Right lobe of liver (tissue), 6 donors: ENCODE measurements around the gene DPP6. TPM values are rescaled to one million over a fixed set of nuclear protein-coding genes. Genes with fewer than 3 reads are reported as not detected.

Source experiments
- ATAC-seq, 4 donors: fragments of 200-7000 bp; cut with Tn5 transposase; one replicate each; pipeline ENCODE4 v1.9.1; 2020; ENCODE audit warnings: mild to moderate bottlenecking in 4 of 4, moderate library complexity in 4 of 4
- DNase-seq, 3 donors: peaks; one replicate each; pipeline ENCODE4 v3.0.0-alpha.2; 2020
- H3K27ac ChIP-seq, 3 donors: fragments of 200-600 bp; one replicate each; pipeline ENCODE4 v1.8.0; 2022
- H3K27me3 ChIP-seq, 2 donors: fragments of 200-600 bp; one replicate each; pipeline ENCODE4 v1.8.0; 2022
- H3K36me3 ChIP-seq, 4 donors: fragments of 200-600 bp; sonication (generic) in 1 of 4; one replicate each; pipeline versions ENCODE4 v1.5.1 to v1.8.0; 2017 to 2022; ENCODE audit warnings: control low read depth in 1 of 4
- H3K4me1 ChIP-seq, 4 donors: fragments of 200-600 bp; sonication (generic) in 1 of 4; one replicate each; pipeline versions ENCODE4 v1.5.1 to v1.8.0; 2017 to 2022; ENCODE audit warnings: control low read depth in 1 of 4
- H3K4me3 ChIP-seq, 3 donors: fragments of 200-600 bp; one replicate each; pipeline ENCODE4 v1.8.0; 2022
- H3K9me3 ChIP-seq, 4 donors: fragments of 200-600 bp; sonication (generic) in 1 of 4; one replicate each; pipeline versions ENCODE4 v1.5.1 to v1.8.0; 2017 to 2022; ENCODE audit warnings: control low read depth in 1 of 4
- POLR2A ChIP-seq: fragments of 450-650 bp; IDR thresholded peaks from one replicate; pipeline ENCODE4 v1.6.1; 2017; ENCODE audit warnings: antibody characterized with exemption, mild to moderate bottlenecking
- WGBS: methylation state at CpG from one replicate; pipeline ENCODE4 v1.1.6; 2018; ENCODE audit warnings: low coverage, low lambda C conversion rate; ENCODE audit not compliant: insufficient coverage; ENCODE audit errors: missing lambda C conversion rate; 5-methylcytosine and 5-hydroxymethylcytosine counted together
- intact Hi-C, 2 donors: fragments of 100-400 bp; cut with DNase I; formaldehyde crosslinking; loops; one replicate each; pipeline versions ENCODE4 v1.11.2 to v1.14.1; 2022
- total RNA-seq, 6 experiments: library from RNA; depleted of rRNA in 2 of 6; stranded (reverse); fragments of >200 nt in 2 of 6; fragmentation: NEBNext Ultra II Directional in 3 of 6; extraction: Animal tissue kit (Norgen Biotek cat#: 25700) in 3 of 6; gene quantifications; one replicate each; pipeline versions ENCODE4 v1.1.0 to v1.2.4, GENCODE V29; 2016 to 2023
- TF ChIP-seq, protein P1 (sequence below), 4 donors: fragments of 200-600 bp in 3 of 4; fragments of 450-650 bp in 1 of 4; IDR thresholded peaks; one replicate each; pipeline versions ENCODE4 v1.5.1 to v1.8.0; 2016 to 2022; ENCODE audit warnings: antibody characterized with exemption in 4 of 4, mild to moderate bottlenecking in 2 of 4
- donor health status: DM: no; HTN: yes; CAD: no.
- donor health status: DM: no; HTN: no; CAD: no.
- donor health status: DM: no; HTN: no; CAD: no.
- donor health status: DM: no; HTN: yes; CAD: no.
- donor health status: DM: no; HTN: yes; CAD: no.

Gene DPP6
- total RNA-seq, 6 experiments from 2014 or later = not detected

DNA sequence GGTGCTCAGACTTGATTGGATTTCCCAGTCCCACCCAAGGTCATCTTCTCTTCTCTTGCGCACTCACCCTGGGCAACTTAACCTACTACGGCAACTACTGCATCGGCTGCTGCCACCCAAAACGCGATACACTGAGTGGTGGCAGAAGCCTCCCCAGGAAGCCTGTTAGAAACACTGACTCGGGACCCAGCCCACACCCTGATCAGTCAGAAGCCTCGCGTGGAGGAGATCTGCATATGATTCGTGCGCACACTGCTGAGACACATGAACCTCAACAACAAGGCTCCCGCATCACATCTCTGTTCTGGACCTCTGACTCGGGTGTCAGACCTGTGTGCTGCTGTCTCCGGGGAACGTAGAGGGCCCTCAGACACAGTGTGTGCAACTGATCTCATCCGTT, 531.3 kb downstream of the DPP6 start:
- intact Hi-C loops = no loop called here
- DNase-seq (no peak), ATAC-seq (no peak)
- Histone ChIP-seq H3K4me1 (no peaks in the 10 kb centered on the region), H3K27ac (no peak overlapping the region), H3K9me3 (no peaks in the 10 kb centered on the region), H3K27me3 (no peaks in the 10 kb centered on the region), H3K4me3 (no peak overlapping the region), H3K36me3 (no peaks in the 10 kb centered on the region)
- TF ChIP-seq POLR2A = no peak
- TF ChIP-seq, protein P1, sequence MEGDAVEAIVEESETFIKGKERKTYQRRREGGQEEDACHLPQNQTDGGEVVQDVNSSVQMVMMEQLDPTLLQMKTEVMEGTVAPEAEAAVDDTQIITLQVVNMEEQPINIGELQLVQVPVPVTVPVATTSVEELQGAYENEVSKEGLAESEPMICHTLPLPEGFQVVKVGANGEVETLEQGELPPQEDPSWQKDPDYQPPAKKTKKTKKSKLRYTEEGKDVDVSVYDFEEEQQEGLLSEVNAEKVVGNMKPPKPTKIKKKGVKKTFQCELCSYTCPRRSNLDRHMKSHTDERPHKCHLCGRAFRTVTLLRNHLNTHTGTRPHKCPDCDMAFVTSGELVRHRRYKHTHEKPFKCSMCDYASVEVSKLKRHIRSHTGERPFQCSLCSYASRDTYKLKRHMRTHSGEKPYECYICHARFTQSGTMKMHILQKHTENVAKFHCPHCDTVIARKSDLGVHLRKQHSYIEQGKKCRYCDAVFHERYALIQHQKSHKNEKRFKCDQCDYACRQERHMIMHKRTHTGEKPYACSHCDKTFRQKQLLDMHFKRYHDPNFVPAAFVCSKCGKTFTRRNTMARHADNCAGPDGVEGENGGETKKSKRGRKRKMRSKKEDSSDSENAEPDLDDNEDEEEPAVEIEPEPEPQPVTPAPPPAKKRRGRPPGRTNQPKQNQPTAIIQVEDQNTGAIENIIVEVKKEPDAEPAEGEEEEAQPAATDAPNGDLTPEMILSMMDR (IDR thresholded peaks at IDR 0.05) = no peak
- 80% methylated on average over 10 of the region's 15 CpGs for WGBS

DNA sequence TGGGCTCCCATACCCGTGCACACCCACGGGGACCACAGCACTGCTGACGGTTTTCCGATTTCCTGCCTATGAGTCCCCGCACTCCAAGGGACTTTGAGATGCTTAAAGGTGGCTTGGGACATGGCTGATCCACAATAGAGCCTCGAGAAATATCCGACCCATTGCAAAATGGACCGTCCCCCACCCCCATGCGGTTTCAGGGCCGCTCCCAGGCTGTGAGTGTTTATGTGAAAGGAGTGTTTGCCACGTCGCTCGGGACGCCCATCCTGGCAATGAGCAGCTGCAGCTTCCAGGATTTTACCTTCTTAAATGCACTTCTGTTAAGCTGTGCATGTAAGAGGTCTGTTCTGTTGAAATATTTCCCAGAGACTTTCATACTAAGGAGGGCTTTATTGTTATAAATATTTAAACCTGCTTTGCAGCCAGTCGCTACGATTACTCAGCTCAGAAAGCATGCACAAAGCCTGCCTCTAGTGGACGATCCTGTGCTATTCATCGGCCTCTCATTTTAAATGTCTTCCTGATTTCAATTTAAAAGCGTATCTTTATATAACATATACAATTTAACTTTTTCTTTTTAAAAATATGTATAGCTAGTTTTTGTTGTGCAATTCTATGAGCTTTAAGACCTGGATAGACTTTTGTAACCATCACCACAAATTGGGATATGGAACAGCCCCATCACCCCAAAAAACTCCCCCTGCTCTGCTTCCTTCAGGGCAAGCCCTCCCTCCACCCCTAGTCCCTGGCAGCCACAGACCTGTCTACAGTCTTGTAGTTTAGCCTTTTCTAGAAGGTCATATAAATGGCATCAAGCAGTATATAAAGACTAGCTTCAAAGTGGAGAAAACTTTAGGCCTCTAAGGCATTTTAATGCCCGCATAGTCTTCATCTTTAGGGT, 532.4 kb downstream of the DPP6 start:
- no peaks in the 10 kb centered on the region for H3K9me3 ChIP-seq
- H3K4me1 ChIP-seq = no peaks in the 10 kb centered on the region
- H3K36me3 ChIP-seq = no peaks in the 10 kb centered on the region
- no peak for TF ChIP-seq POLR2A
- TF ChIP-seq, protein P1 (IDR thresholded peaks at IDR 0.05) = peak in 3 of 4 donors; percentile 19 to 24 (median 24)
- H3K27me3 ChIP-seq = no peaks in the 10 kb centered on the region
- no peak for DNase-seq
- no peak overlapping the region for H3K27ac ChIP-seq
- intact Hi-C loops = no loop called here
- H3K4me3 ChIP-seq = no peak overlapping the region
- 44% methylated on average over 18 of the region's 20 CpGs for WGBS
- ATAC-seq = no peak

DNA sequence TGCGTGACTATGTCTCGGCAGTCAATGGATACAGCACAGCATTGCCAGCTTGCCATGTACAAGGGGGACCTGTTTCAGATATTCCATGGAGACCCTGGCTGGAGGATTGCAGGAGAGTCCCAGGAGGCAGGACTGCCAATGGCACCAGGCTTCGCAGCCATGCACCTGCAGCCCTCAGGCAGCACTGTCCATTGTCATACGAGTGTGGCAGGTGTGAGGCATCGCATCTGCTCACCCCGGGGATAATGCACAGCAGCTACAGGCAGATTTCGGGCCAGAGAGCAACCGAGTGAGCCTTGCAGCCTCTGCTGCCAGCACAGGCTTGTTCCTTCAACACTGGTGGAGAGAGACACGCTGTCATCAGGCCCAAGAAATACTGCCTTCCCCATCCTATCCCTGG, 535.6 kb downstream of the DPP6 start:
- DNase-seq (no peak), ATAC-seq (no peak)
- no peak overlapping the region for H3K4me3 ChIP-seq
- WGBS = 10% methylated on average over 2 of the region's 9 CpGs
- no peaks in the 10 kb centered on the region for H3K4me1 ChIP-seq
- no peaks in the 10 kb centered on the region for H3K9me3 ChIP-seq
- TF ChIP-seq POLR2A = no peak
- TF ChIP-seq, protein P1 (IDR thresholded peaks at IDR 0.05) = no peak
- no peaks in the 10 kb centered on the region for H3K27me3 ChIP-seq
- H3K36me3 ChIP-seq = no peaks in the 10 kb centered on the region
- intact Hi-C loops = no loop called here
- H3K27ac ChIP-seq = no peak overlapping the region

DNA sequence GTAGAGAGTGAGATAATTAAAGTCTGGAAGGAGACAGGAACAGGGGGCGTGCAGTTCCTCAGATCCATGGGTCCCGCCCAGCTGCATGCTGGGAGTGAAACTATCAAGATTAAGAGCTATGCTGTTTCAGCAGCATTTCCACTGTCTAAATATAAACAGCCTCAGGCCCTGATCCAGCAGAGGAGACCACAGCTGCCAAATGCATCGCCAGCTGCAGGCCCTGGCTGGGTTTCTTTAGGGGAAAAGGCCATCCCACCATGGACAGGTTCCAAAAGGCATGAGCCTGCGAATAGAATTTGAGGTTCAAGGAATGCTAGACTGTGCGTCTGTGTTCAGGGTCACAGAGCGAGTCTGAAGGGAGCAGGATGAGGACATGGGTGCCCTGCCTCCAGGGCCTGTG, 539.3 kb downstream of the DPP6 start:
- H3K27me3 ChIP-seq = no peaks in the 10 kb centered on the region
- no peak for DNase-seq
- intact Hi-C loops = no loop called here
- WGBS = 61% methylated on average over 5 of the region's 6 CpGs
- H3K27ac ChIP-seq = no peak overlapping the region
- peak in 2 of 4 donors; percentile 42 to 46 for ATAC-seq
- no peaks in the 10 kb centered on the region for H3K4me1 ChIP-seq
- H3K4me3 ChIP-seq = no peak overlapping the region
- H3K36me3 ChIP-seq = no peaks in the 10 kb centered on the region
- H3K9me3 ChIP-seq = no peaks in the 10 kb centered on the region
- TF ChIP-seq, protein P1 (IDR thresholded peaks at IDR 0.05) = no peak
- no peak for TF ChIP-seq POLR2A
